22Rv1 (cell line): ENCODE data around the gene UBASH3A.

Experiments used
- CTCF ChIP-seq: fragments of 450-650 bp; IDR thresholded peaks from 2 replicates; pipeline ENCODE4 v1.5.1; 2017; ENCODE audit warnings: mild to moderate bottlenecking
- ZFX ChIP-seq: fragments of 450-650 bp; IDR thresholded peaks from 2 replicates; pipeline ENCODE4 v1.6.1; 2017; ENCODE audit warnings: antibody characterized with exemption, borderline replicate concordance

DNA sequence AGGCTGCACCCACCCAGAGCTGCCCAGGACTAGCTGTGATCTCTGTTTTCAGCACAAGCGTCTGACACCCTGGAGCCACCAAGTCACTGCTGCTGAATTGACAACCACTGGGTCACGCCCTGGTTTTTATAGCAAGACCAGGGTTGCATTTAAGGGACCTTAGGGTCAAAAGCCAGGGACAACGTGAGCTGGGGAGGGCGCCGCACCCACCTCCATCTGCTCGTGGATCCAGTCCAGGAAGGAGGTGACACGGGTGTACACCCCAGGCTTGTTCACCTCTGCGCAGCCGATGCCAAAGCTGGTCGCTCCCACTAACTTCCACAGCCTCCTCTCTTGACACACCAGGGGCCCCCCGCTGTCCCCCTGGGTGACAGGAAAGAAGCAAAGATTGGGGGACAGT is 28.2 kb upstream of the UBASH3A start:
- TF ChIP-seq CTCF = no peak
- TF ChIP-seq ZFX = no peak
